ENCODE measurements around the gene LCN15.

Gene LCN15

DNA sequence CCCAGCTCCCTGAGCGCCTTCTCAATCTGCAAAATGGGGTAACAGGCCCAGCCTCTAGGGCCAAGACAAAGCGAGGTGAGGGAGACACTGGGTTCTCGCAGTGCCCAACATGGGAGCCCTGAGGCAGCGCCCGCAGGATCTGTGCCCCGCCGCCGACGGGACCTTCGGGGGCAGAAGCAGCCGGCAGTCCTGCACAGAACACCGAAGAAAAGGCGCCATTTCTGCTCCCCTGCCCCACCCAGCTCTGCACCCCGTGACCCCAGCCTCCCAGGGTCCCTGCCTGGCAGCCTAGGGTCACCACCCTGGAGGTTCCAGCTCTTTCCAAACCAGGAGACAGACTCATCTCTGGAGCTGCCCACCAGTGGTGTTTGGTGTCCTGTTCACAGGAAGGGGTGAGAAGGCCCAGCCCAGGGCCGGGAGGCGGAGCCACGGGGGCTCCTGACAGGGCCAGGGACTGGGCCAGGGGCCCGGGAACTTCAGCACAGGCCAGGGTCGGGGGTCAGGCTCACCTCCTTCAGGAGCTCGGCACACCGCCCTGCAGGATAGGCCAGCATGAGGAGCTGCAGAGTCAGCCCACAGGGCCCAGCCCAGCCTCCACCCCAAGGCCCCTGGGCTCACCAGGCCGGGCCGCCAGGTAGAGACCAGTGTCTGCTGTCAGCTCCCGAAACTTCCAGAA is 9.6 kb downstream of the LCN15 start:
- TF ChIP-seq, protein P1, sequence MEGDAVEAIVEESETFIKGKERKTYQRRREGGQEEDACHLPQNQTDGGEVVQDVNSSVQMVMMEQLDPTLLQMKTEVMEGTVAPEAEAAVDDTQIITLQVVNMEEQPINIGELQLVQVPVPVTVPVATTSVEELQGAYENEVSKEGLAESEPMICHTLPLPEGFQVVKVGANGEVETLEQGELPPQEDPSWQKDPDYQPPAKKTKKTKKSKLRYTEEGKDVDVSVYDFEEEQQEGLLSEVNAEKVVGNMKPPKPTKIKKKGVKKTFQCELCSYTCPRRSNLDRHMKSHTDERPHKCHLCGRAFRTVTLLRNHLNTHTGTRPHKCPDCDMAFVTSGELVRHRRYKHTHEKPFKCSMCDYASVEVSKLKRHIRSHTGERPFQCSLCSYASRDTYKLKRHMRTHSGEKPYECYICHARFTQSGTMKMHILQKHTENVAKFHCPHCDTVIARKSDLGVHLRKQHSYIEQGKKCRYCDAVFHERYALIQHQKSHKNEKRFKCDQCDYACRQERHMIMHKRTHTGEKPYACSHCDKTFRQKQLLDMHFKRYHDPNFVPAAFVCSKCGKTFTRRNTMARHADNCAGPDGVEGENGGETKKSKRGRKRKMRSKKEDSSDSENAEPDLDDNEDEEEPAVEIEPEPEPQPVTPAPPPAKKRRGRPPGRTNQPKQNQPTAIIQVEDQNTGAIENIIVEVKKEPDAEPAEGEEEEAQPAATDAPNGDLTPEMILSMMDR (conservative IDR thresholded peaks at IDR 0.05): no peak
- no peak overlapping the region for H3K27ac ChIP-seq

DNA sequence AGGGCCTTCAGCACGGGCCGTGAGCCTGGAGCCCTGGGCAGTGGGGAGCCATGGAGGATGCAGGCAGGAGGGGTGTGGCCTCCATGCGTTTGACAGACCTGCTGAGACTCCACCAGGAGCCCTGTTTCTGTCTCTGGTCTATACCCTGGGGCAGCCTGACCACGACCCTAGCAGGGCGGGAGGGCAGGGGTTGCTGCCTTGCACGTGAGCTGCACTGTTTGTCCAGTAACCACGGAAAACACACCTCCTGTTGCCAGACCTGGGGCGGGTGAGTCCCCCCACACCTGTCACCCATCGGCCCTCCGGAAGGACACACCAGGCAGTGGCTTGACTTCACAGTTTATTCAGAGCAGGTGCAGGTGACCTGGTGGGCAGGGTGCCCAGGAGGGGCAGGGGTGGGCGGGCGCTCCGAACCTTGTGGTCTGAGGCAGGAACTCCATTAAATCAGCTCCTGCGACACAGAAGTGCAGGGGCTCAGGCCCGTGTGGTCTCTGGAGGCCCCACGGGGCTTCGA is 10.2 kb downstream of the LCN15 start:
- TF ChIP-seq, protein P1 (conservative IDR thresholded peaks at IDR 0.05): no peak
- H3K27ac ChIP-seq: no peak overlapping the region

DNA sequence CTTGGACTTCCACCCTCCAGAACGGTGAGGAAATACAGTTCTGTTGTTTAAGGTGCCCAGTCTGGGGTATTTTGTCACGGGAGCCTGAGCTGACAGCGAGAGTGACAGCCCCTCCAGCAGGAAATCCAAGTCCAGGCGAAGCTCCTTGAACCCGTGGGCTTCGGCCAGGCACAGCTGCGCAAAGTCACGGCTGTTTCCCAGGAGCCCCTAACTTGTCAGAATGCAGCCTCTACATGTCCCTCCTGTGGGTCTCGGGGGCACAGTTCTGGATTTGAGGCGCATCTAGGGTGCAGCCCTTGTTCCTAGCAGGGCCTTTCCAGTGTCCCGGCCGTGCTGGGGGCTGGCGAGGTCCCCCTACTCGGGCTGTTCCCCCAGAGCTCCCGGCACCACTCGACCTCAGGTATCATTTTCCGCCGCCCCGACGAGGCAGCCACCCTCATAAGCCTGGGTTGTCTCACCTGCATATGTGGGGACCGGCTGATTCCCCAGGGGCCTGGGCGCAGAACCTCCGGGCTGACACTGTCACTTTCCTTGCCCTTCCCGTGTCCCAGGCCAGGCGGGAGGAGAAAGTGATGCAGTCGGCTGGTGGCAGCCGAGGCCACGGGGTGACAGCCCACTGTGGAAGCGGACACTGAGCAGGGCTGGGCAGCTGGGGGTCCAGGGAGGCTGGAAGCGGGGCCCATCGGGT is 10.8 kb downstream of the LCN15 start:
- no peak overlapping the region for H3K27ac ChIP-seq
- TF ChIP-seq, protein P1 (conservative IDR thresholded peaks at IDR 0.05): no peak

DNA sequence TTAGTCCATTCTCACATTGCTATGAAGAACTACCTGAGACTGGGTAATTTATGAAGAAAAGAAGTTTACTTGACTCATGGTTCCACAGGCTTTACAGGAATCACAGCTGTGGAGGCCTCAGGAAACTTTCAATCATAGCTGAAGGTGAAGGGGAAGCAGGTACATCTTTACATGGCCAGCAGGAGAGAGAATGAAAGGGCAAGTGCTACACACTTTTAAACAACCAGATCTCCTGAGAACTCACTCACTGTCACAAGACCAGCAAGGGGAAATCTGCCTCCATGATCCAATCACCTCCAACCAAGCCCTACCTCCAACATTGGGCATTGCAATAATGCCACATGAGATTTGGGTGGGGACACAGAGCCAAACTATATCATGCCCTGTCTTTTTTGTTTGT is 12.5 kb downstream of the LCN15 start:
- TF ChIP-seq, protein P1 (conservative IDR thresholded peaks at IDR 0.05): no peak
- H3K27ac ChIP-seq: no peak overlapping the region

DNA sequence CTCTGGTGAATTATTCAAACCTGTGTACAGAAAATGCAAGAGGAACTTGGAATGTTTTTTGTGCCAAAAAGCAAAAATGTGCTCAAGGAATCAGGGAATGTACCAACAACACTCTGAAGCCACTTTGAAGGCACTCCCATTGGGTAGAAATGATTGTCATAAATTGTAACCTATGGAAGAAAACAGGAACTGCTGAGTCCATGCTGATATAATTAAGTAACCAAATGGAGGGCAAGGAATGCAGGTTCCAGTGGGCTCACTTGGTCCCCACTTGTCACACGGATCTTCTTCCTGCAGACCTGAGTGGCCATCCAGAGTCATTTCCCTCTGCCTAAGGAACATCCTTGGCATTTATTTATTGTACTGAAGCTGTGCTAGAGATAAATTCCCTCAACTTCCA is 13.1 kb downstream of the LCN15 start:
- no peak overlapping the region for H3K27ac ChIP-seq
- TF ChIP-seq, protein P1 (conservative IDR thresholded peaks at IDR 0.05): no peak

DNA sequence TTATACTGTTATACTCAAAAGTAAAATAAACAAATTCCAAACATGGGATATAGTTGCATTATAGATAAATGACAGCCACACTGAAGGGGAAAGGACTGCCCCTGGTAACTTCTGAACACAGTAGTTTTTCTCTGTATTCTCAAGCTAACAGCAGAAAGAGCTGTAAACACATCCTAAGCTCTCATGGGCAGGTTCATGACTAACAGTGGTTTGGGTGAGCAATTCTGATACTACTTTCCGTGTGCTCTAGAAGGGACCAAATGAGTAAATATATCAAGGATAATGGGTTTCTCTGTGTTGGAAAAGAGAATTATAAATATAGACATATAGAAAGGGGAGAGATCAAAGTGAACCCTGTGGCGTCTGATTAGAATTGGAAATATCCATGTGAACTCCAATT is 13.8 kb downstream of the LCN15 start:
- H3K27ac ChIP-seq: no peak overlapping the region
- TF ChIP-seq, protein P1 (conservative IDR thresholded peaks at IDR 0.05): no peak

DNA sequence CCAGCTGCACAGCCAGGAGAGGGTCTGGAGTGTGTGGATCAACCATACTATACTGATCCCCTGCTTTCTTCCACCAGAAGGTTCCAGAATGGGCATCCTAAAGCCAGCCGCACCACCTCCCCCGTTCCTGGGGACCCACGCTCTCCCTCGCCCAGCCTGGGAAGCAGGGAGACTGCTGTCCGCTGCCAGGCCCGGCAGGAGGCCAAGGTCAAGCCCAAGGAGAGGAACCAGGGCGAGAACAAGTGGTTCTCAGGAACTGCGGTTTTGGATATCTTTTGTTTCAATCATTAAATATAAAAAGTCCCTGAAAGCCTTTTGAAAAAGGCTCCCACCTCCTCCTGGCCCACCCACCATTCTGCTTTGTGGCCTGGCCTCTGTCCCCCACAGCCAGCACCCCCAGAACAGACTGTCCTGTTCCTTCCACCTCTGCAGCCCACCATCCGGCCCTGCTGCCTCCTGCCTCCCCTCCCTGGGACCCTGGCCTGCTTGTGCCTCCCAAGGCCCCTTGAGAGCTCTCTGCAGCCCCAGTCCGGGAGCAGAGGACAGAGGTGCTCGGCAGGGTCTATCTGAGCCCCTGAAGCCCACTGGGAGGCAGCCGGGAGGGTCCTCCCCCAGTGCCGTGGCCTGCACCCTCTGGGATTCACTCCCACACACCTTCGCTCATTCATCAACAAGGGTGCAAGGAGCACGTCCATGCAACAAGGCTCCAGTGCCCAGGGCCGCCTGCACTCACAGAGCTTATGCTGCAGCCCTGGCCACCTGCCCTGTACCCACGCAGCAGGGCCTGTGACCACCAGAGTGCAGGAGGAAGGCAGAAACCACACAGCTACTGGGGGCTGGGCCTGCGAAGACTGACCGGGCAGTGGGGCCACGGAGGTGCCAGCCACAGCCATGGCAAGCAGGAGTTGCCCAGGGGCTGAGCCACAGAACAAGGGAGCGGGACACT is 15.4 kb downstream of the LCN15 start:
- TF ChIP-seq, protein P1 (conservative IDR thresholded peaks at IDR 0.05): no peak
- no peak overlapping the region for H3K27ac ChIP-seq

Measured in VCaP (cell line).